Stimulated activated effector memory CD8-positive, alpha-beta T cell treated with anti-CD3 and anti-CD28 coated beads, Interleukin-12 subunit alpha, Interleukin-12 subunit beta, amount 100 ng/mL, for 72 hours (primary cell): ENCODE results near the gene NUDT4B.
A peak's percentile ranks its signal among the peaks of the same experiment; 100 is the strongest.
"Not testable (repeated sequence)": the region's sequence is repeated elsewhere in the genome, so short reads cannot be mapped to it uniquely, and the experiment has no call there.

Experiments
- ATAC-seq: fragments of 150-1000 bp; cut with Tn5 transposase; 2 replicates; pipeline ENCODE4 v1.10.0; 2021
- DNase-seq, 2 donors: peaks; one replicate each; pipeline ENCODE4 v3.0.0; 2021 to 2022; ENCODE audit warnings: low spot score in 2 of 2
- H3K27ac Mint-ChIP-seq: one replicate; pipeline ENCODE4 v1.8.0; 2022; ENCODE audit warnings: mild to moderate bottlenecking, mixed read lengths
- H3K36me3 Mint-ChIP-seq: one replicate; pipeline ENCODE4 v1.8.0; 2022; ENCODE audit warnings: mild to moderate bottlenecking, mixed read lengths
- H3K4me1 Mint-ChIP-seq: one replicate; pipeline ENCODE4 v1.8.0; 2022; ENCODE audit warnings: mixed read lengths
- H3K4me3 Mint-ChIP-seq: one replicate; pipeline ENCODE4 v1.8.0; 2022; ENCODE audit warnings: mild to moderate bottlenecking, mixed read lengths
- H3K9me3 Mint-ChIP-seq: one replicate; pipeline ENCODE4 v1.8.0; 2022; ENCODE audit warnings: mixed read lengths

Gene NUDT4B

GRCh38 chr1:148729128-148729527, 19.4 kb upstream of the NUDT4B start:
- H3K4me1 Mint-ChIP-seq, H3K9me3 Mint-ChIP-seq: not testable (repeated sequence)

GRCh38 chr1:148729541-148729940, 19.0 kb upstream of the NUDT4B start:
- H3K4me3 Mint-ChIP-seq, DNase-seq, H3K36me3 Mint-ChIP-seq, H3K4me1 Mint-ChIP-seq, H3K9me3 Mint-ChIP-seq, ATAC-seq, H3K27ac Mint-ChIP-seq: not testable (repeated sequence)

More at GRCh38 chr1:148729128-148729527, 19.4 kb upstream of the NUDT4B start:
- H3K4me3 Mint-ChIP-seq, H3K36me3 Mint-ChIP-seq, DNase-seq, H3K27ac Mint-ChIP-seq: not testable (repeated sequence)
- peak; percentile 45 for ATAC-seq

- not testable (repeated sequence) for H3K27ac Mint-ChIP-seq, H3K4me1 Mint-ChIP-seq, H3K4me3 Mint-ChIP-seq, DNase-seq, ATAC-seq, H3K36me3 Mint-ChIP-seq, H3K9me3 Mint-ChIP-seq
Observed at GRCh38 chr1:148732277-148732676, 16.3 kb upstream of the NUDT4B start.

GRCh38 chr1:148733585-148734310, 14.8 kb upstream of the NUDT4B start:
- not testable (repeated sequence) for H3K9me3 Mint-ChIP-seq, H3K27ac Mint-ChIP-seq, H3K36me3 Mint-ChIP-seq, H3K4me1 Mint-ChIP-seq, DNase-seq, H3K4me3 Mint-ChIP-seq
- peak; percentile 92 for ATAC-seq

- H3K9me3 Mint-ChIP-seq, H3K36me3 Mint-ChIP-seq, DNase-seq, H3K27ac Mint-ChIP-seq, H3K4me3 Mint-ChIP-seq, H3K4me1 Mint-ChIP-seq: not testable (repeated sequence)
- peak; percentile 56 for ATAC-seq
Observed at GRCh38 chr1:148734311-148734662, 14.3 kb upstream of the NUDT4B start.

- not testable (repeated sequence) for H3K9me3 Mint-ChIP-seq, H3K4me3 Mint-ChIP-seq, H3K27ac Mint-ChIP-seq, H3K36me3 Mint-ChIP-seq, DNase-seq, H3K4me1 Mint-ChIP-seq
- peak; percentile 72 for ATAC-seq
Observed at GRCh38 chr1:148735538-148735937, 13.0 kb upstream of the NUDT4B start.

GRCh38 chr1:148738667-148739066, 9.9 kb upstream of the NUDT4B start:
- H3K9me3 Mint-ChIP-seq, ATAC-seq, H3K27ac Mint-ChIP-seq, H3K36me3 Mint-ChIP-seq, DNase-seq, H3K4me3 Mint-ChIP-seq, H3K4me1 Mint-ChIP-seq: not testable (repeated sequence)

- DNase-seq, H3K9me3 Mint-ChIP-seq, H3K4me3 Mint-ChIP-seq, H3K4me1 Mint-ChIP-seq, H3K27ac Mint-ChIP-seq, H3K36me3 Mint-ChIP-seq, ATAC-seq: not testable (repeated sequence)
Observed at GRCh38 chr1:148743200-148743599, 5.4 kb upstream of the NUDT4B start.

GRCh38 chr1:148743726-148744720, 4.6 kb upstream of the NUDT4B start:
- not testable (repeated sequence) for DNase-seq, H3K4me3 Mint-ChIP-seq

GRCh38 chr1:148749335-148749681, 734 bp downstream of the NUDT4B start:
- H3K27ac Mint-ChIP-seq, H3K4me1 Mint-ChIP-seq, DNase-seq, H3K4me3 Mint-ChIP-seq, H3K36me3 Mint-ChIP-seq, H3K9me3 Mint-ChIP-seq: not testable (repeated sequence)
- ATAC-seq, result peak; percentile 97

More at GRCh38 chr1:148743726-148744720, 4.6 kb upstream of the NUDT4B start:
- not testable (repeated sequence) for H3K36me3 Mint-ChIP-seq, H3K9me3 Mint-ChIP-seq, H3K27ac Mint-ChIP-seq, H3K4me1 Mint-ChIP-seq
- ATAC-seq, result peak; percentile 58

- not testable (repeated sequence) for H3K4me3 Mint-ChIP-seq, DNase-seq, H3K27ac Mint-ChIP-seq, H3K4me1 Mint-ChIP-seq, H3K36me3 Mint-ChIP-seq, H3K9me3 Mint-ChIP-seq
- peak; percentile 79 for ATAC-seq
Observed at GRCh38 chr1:148756231-148756630, 7.7 kb downstream of the NUDT4B start.

GRCh38 chr1:148757446-148757845, 8.9 kb downstream of the NUDT4B start:
- not testable (repeated sequence) for H3K4me3 Mint-ChIP-seq

GRCh38 chr1:148758412-148758811, 9.8 kb downstream of the NUDT4B start:
- peak; percentile 95 for ATAC-seq
- H3K36me3 Mint-ChIP-seq, H3K9me3 Mint-ChIP-seq, H3K4me3 Mint-ChIP-seq, H3K4me1 Mint-ChIP-seq, H3K27ac Mint-ChIP-seq, DNase-seq: not testable (repeated sequence)

More at GRCh38 chr1:148757446-148757845, 8.9 kb downstream of the NUDT4B start:
- ATAC-seq, result peak; percentile 38
- DNase-seq, H3K9me3 Mint-ChIP-seq, H3K27ac Mint-ChIP-seq, H3K36me3 Mint-ChIP-seq, H3K4me1 Mint-ChIP-seq: not testable (repeated sequence)

- H3K4me1 Mint-ChIP-seq, H3K4me3 Mint-ChIP-seq, H3K27ac Mint-ChIP-seq, H3K36me3 Mint-ChIP-seq, ATAC-seq, DNase-seq, H3K9me3 Mint-ChIP-seq: not testable (repeated sequence)
Observed at GRCh38 chr1:148758925-148759324, 10.4 kb downstream of the NUDT4B start.

- peak; percentile 61 for ATAC-seq
- peak in 1 of 2 donors; percentile 72 for DNase-seq
- H3K4me1 Mint-ChIP-seq, H3K27ac Mint-ChIP-seq, H3K9me3 Mint-ChIP-seq, H3K36me3 Mint-ChIP-seq, H3K4me3 Mint-ChIP-seq: not testable (repeated sequence)
Observed at GRCh38 chr1:148759749-148760148, 11.2 kb downstream of the NUDT4B start.

- not testable (repeated sequence) for H3K36me3 Mint-ChIP-seq, H3K4me1 Mint-ChIP-seq, DNase-seq, ATAC-seq, H3K4me3 Mint-ChIP-seq, H3K27ac Mint-ChIP-seq, H3K9me3 Mint-ChIP-seq
Observed at GRCh38 chr1:148760206-148760605, 11.6 kb downstream of the NUDT4B start.
